Measurements from ENCODE around the gene CTR9.

DNA sequence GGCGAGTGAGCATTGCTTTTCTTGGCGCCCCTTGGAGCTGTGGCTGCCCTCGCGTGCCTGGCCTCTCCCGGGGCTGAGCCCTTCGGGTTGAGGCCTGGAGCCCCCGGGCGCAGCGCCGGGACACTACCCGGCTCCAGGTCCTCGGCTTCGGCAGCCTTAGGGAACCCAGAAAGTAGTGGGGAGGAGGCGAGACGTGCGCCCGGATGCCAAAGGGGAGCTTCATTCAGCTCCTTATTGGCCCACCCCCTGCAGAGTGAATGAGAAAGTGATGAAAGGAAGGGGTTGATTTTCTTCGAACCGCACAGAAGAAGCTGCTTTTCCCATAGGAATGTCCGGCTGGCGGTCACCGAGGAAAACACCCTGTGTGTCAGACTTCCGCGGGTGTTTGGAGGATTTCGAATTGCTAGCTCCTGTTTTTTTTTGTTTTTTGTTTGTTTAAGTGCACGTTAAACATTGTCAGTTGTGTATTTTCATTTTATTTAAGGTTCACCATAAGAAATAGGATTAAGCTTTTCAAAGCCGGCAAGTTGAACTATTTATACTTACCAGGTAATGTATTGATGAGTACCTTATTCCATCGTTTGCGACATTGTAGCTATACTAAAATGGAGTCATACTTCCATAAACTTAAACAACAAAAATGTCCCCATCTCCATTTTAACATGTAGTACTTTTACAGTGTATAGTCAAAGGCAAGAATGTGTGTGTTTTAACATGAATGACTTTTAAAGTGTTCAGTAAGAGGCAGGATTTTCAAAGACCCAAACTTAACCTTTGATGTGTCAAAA, 58.5 kb downstream of the CTR9 start:
- TF ChIP-seq, protein P1, sequence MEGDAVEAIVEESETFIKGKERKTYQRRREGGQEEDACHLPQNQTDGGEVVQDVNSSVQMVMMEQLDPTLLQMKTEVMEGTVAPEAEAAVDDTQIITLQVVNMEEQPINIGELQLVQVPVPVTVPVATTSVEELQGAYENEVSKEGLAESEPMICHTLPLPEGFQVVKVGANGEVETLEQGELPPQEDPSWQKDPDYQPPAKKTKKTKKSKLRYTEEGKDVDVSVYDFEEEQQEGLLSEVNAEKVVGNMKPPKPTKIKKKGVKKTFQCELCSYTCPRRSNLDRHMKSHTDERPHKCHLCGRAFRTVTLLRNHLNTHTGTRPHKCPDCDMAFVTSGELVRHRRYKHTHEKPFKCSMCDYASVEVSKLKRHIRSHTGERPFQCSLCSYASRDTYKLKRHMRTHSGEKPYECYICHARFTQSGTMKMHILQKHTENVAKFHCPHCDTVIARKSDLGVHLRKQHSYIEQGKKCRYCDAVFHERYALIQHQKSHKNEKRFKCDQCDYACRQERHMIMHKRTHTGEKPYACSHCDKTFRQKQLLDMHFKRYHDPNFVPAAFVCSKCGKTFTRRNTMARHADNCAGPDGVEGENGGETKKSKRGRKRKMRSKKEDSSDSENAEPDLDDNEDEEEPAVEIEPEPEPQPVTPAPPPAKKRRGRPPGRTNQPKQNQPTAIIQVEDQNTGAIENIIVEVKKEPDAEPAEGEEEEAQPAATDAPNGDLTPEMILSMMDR (conservative IDR thresholded peaks at IDR 0.05; ENCODE audit: low read depth, low read length) = no peak
- TF ChIP-seq EZH2 (IDR thresholded peaks at IDR 0.05; ENCODE audit: low read length, unreplicated experiment) = no peak

Data from PC-3 (cell line).